Prostate gland (tissue), 2 donors: Measurements from ENCODE around the gene CDK11A.

ENCODE experiments used
- POLR2A ChIP-seq: fragments of 450-650 bp; IDR thresholded peaks from one replicate; pipeline ENCODE4 v1.6.1; 2016; ENCODE audit warnings: antibody characterized with exemption, mild to moderate bottlenecking
- POLR2AphosphoS5 ChIP-seq: sonication (generic); formaldehyde crosslinking; IDR thresholded peaks from one replicate; pipeline ENCODE4 v1.6.1; 2017; ENCODE audit warnings: antibody characterized with exemption
- TF ChIP-seq, protein P1 (sequence below), 4 experiments: fragments of 200-600 bp in 2 of 4; fragments of 450-650 bp in 2 of 4; sonication (generic) in 2 of 4; IDR thresholded peaks; 1 replicate in 3 of 4; 2 replicates in 1 of 4; pipeline ENCODE4 v1.5.1; 2016 to 2019; ENCODE audit warnings: antibody characterized with exemption in 4 of 4, mild to moderate bottlenecking in 2 of 4, moderate library complexity in 2 of 4

DNA sequence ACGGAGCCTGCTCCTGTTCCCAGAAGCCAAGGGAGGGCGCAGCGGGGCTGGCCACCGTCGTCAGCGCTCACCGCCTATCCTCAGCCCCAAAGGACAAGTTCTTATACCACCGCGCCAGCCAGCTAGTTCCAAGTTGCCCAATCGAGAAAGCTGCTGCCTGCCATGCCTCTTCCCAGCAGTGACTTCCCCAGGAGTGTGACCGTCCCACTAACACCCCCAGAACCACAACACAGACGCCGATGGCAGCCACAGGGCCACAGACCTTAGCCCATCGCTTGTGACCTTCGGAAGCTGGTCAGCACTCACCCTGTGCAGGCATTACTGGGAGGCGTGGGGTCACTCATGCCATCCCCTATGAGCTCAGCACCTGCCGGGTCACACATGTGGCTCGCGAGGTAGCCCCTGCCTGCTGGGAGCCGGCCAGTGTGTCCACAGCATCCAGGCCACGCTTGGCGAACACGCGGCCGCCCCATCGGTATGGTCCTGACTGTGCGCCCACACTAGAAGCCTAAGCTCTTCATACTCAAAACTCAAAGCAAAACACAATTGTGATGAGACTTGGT lies 34.0 kb upstream of the CDK11A start:
- TF ChIP-seq, protein P1, sequence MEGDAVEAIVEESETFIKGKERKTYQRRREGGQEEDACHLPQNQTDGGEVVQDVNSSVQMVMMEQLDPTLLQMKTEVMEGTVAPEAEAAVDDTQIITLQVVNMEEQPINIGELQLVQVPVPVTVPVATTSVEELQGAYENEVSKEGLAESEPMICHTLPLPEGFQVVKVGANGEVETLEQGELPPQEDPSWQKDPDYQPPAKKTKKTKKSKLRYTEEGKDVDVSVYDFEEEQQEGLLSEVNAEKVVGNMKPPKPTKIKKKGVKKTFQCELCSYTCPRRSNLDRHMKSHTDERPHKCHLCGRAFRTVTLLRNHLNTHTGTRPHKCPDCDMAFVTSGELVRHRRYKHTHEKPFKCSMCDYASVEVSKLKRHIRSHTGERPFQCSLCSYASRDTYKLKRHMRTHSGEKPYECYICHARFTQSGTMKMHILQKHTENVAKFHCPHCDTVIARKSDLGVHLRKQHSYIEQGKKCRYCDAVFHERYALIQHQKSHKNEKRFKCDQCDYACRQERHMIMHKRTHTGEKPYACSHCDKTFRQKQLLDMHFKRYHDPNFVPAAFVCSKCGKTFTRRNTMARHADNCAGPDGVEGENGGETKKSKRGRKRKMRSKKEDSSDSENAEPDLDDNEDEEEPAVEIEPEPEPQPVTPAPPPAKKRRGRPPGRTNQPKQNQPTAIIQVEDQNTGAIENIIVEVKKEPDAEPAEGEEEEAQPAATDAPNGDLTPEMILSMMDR (IDR thresholded peaks at IDR 0.05): no peak
- TF ChIP-seq POLR2A (no peak), POLR2AphosphoS5 (no peak)
